Left cardiac atrium (tissue), 4 donors: ENCODE data around the gene COMTD1. TPM values are rescaled to one million over a fixed set of nuclear protein-coding genes. Genes with fewer than 3 reads are reported as not detected.
"Not testable (repeated sequence)": the region's sequence is repeated elsewhere in the genome, so short reads cannot be mapped to it uniquely, and the experiment has no call there.

ENCODE experiments used
- ATAC-seq, 2 donors: fragments of 200-7000 bp; cut with Tn5 transposase; one replicate each; pipeline ENCODE4 v1.9.1; 2020; ENCODE audit warnings: mild to moderate bottlenecking in 2 of 2, moderate library complexity in 2 of 2
- DNase-seq: peaks from one replicate; pipeline ENCODE4 v3.0.0-alpha.2; 2020
- intact Hi-C, 2 donors: fragments of 100-400 bp; cut with DNase I; formaldehyde crosslinking; loops; one replicate each; pipeline versions ENCODE4 v1.14.1 to v1.15.1; 2022 to 2023
- total RNA-seq, 2 donors: library from RNA; stranded (reverse); fragmentation: NEBNext Ultra II Directional; extraction: Animal tissue kit (Norgen Biotek cat#: 25700); gene quantifications; one replicate each; pipeline ENCODE4 v1.2.1, GENCODE V29; 2021
- donor health status: DM: no; HTN: yes; CAD: no.
- donor health status: DM: no; HTN: yes; CAD: no; lungs with severe emphysema.
- donor health status: DM: yes; HTN: yes; CAD: no.
- donor health status: Dilated cardiomyopathy.

COMTD1 gene
- total RNA-seq, 2 donors from 2014 or later = 22.7 to 28.2 TPM

GRCh38 chr10:75230600-75231038 lies 5.1 kb downstream of the COMTD1 start:
- ATAC-seq (no peak), DNase-seq (peak; percentile 91)
- intact Hi-C loops = loop anchor here (5.0 to 10.0 kb wide), 4 partner anchors 43 to 206 kb away; partner anchors contain the start of gene SAMD8 (in 1 of the 2)

DNA sequence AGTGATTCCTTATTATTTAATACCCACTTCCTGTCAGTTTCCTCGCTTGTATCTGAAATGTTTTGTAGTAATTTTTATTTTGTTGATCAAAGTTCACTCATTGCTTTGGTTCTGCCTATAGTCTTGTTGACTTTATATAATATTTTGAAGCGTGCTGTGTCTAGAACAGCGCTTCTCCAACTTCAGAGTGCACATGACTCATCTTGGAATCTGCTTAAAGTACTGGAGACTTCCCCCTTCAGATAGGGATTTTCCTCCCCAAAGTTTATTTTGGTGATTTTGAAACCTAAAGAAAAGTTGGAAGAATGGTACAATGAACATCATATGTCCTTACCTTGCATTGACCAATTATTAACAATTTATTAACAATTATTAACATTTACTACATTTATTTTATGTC lies 5.8 kb downstream of the COMTD1 start:
- DNase-seq = no peak
- intact Hi-C loops = loop anchor here (5.0 to 10.0 kb wide), 4 partner anchors 43 to 205 kb away; partner anchors contain the start of gene SAMD8 (in 1 of the 2)
- no peak for ATAC-seq

DNA sequence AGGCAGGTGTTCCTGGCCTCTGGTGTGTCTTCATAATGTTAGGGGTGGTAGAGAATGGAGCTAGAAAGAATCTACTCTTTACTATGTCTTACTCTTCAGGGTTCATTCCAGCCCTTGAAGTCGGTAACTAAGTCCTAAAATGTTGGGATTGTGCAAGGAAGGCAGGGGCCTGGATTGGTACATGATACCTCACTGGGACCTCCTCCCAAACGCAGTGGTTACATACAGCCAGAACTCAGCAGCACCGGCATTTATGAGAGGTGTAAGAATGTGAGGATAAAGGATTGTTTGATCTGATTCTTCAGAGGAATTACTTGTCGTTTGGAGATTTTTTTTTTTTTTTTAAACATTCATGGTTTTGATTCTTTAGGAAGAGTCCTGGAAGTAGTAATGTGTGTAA lies 6.9 kb downstream of the COMTD1 start:
- ATAC-seq = no peak
- no peak for DNase-seq

GRCh38 chr10:75228278-75228677 lies 7.5 kb downstream of the COMTD1 start:
- intact Hi-C loops = no loop called here
- no peak for DNase-seq
- no peak for ATAC-seq

More for the DNA sequence above, 6.9 kb downstream of the COMTD1 start:
- intact Hi-C loops = no loop called here

DNA sequence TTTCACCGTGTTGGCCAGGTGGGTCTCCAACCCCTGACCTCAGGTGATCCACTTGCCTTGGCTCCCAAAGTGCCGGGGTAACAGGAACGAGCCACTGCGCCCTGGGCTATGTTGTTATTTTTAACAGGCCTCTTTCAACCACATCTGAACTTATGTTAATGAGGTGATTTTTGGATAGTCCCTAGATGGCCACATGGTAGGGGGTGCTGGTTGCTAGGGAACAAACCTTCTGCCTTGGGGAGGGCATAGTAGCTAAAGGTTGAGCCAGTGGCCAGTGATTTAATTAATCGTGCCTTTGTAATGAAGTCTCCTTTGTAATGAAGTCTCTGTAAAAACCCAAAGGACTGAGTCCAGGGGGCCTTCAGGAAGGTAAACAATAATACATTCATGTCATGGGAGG lies 9.1 kb downstream of the COMTD1 start:
- ATAC-seq (no peak), DNase-seq (no peak)
- intact Hi-C loops = no loop called here

DNA sequence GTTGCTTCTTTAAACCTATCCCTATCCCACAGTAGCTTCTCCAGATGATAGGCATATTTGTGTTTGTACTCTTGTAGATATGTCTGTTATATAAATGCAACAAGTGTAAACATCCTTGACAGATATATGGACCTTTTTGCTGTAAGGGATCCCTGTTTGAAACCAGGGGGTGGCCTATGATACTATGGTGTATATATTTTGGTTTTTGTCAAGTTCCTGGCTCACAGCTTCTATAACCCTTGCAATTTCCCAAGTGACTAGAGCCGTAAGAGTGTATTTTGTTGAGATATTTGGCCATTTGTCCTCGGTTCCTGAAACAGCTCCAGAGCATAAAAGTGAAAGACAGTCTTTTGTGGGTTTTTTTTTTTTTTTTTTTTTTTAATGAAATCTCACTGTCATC lies 9.7 kb downstream of the COMTD1 start:
- ATAC-seq (no peak), DNase-seq (no peak)
- intact Hi-C loops = no loop called here

- no peak for ATAC-seq
- intact Hi-C loops = no loop called here
These were observed 12.2 kb downstream of the COMTD1 start for GRCh38 chr10:75223507-75223906.

GRCh38 chr10:75221492-75221891 lies 14.3 kb downstream of the COMTD1 start:
- DNase-seq, intact Hi-C loops, ATAC-seq: not testable (repeated sequence)

More at GRCh38 chr10:75223507-75223906, 12.2 kb downstream of the COMTD1 start:
- no peak for DNase-seq

- intact Hi-C loops = no loop called here
- ATAC-seq (no peak), DNase-seq (no peak)
These were observed 15.5 kb downstream of the COMTD1 start for GRCh38 chr10:75220274-75220673.

- DNase-seq = no peak
- intact Hi-C loops = no loop called here
- no peak for ATAC-seq
These were observed 23.4 kb downstream of the COMTD1 start for GRCh38 chr10:75212343-75212742.

GRCh38 chr10:75211007-75211691 lies 24.6 kb downstream of the COMTD1 start:
- DNase-seq (no peak), ATAC-seq (peak; percentile 43 to 58)
- intact Hi-C loops = no loop called here

GRCh38 chr10:75210282-75211006 lies 25.3 kb downstream of the COMTD1 start, which contains the start of gene VDAC2:
TSS of gene VDAC2 (plus strand) at chr10:75210796. CDS start at chr10:75211159, 363 bp downstream.
- peak; percentile 98 to 99 for ATAC-seq
- peak; percentile 91 for DNase-seq
- intact Hi-C loops = no loop called here

DNA sequence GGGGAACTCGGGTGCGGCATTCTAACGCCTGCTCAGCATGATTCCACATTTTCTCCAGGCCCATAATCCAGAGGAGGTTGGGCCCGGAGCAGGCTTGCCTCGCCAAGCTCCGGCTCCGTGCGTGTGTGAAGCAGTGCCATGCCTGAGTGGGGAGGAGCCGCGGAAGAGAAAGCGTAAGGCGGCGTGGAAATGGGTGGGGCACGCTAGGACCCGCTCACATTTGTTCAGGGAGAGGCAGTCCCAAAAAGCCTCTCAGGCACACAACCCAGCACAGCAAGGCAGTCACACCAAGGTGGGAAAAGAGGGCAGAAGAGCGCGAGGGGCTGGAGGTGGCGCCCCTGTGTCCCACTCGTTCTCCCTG lies 25.9 kb downstream of the COMTD1 start:
- ATAC-seq (peak; percentile 86 to 91), DNase-seq (peak; percentile 90)
- intact Hi-C loops = no loop called here

GRCh38 chr10:75209086-75209920 lies 26.5 kb downstream of the COMTD1 start:
- ATAC-seq = no peak
- intact Hi-C loops = no loop called here
- DNase-seq = no peak

DNA sequence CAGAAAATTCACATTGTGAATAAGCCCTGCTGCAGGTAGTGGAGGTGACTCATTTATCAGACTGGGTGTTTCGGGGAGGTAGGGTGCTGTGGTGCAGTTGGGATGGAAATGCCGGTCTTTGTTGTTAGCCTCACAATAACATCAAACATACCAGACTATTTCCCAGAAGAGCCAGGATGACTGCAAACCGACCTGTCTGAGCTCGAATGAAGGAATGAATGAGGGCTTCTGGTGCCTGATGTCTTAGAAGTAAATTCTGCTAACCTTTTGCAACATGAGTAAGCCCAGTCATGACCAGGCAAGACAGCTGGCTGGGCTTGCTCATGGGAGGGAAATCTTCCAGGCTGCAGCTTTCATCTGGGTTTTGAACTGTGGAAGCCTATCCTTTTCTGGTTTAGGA lies 27.6 kb downstream of the COMTD1 start:
- DNase-seq (no peak), ATAC-seq (no peak)
- intact Hi-C loops = no loop called here

DNA sequence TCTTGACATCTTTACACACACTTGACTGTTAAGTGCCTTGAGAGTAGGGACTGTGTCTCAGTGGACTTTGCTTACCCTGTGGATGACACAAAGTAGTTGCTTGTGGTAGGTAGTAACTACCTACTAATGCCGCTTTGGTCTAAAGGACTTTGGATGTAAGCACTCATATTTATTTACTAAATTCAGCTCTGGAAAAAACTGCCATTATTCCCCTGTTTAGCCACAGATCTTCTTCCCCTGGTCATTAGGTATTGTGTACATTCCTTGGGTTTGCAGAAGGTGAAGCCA lies 28.0 kb downstream of the COMTD1 start:
- DNase-seq (no peak), ATAC-seq (no peak)
- intact Hi-C loops = no loop called here

DNA sequence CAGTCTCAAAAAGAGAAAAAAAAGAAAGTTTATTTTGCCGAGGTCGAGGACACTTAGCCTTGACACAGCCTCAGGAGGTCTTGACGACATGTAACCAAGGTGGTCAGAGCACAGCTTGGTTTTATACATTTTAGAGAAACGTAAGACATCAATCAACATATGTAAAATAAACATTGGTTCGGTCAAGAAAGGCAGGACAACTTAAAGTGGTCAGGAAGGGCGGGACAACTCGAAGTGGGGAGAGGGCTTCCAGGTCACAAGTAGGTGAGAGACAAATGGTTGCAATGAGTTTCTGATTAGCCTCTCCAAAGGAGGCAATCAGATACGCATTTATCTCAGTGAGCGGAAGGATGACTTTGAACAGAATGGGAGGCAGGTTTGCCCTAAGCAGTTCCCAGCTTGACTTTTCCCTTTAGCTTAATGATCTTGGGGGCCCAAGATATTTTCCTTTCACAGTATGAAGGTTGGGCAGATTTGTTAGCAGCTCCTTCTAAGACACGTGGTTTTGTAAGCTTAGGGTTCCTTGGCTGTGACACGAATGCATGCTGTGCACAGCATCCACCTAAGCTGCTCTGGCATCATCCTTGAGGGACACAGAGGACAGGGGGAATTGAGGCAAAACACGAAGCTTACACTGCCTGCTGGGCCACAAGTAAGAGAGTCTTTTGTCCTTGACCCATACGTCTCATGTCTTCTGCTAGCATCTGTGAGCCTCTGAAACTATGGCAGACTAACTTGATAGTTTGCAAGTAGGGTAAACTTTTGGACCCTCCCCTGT lies 28.5 kb downstream of the COMTD1 start:
- DNase-seq = no peak
- intact Hi-C loops = no loop called here
- no peak for ATAC-seq

GRCh38 chr10:75206638-75207037 lies 29.1 kb downstream of the COMTD1 start:
- DNase-seq, ATAC-seq, intact Hi-C loops: not testable (repeated sequence)

- intact Hi-C loops = no loop called here
- no peak for ATAC-seq
These were observed 29.8 kb downstream of the COMTD1 start for GRCh38 chr10:75205908-75206307.

More at GRCh38 chr10:75205908-75206307, 29.8 kb downstream of the COMTD1 start:
- DNase-seq = no peak
